Stimulated activated CD4-positive, alpha-beta T cell treated with anti-CD3 and anti-CD28 coated beads, Interleukin-12 subunit alpha, Interleukin-12 subunit beta, amount 100 ng/mL, for 24 hours (primary cell): ENCODE measurements around the gene OGFOD3.

Source experiments
- DNase-seq, 2 experiments: peaks; one replicate each; pipeline ENCODE4 v3.0.0-alpha.2; 2020; ENCODE audit warnings: low read depth in 2 of 2

The OGFOD3 gene

GRCh38 chr17:82406131-82406671, 12.2 kb downstream of the OGFOD3 start:
- no peak for DNase-seq

GRCh38 chr17:82405051-82405450, 13.3 kb downstream of the OGFOD3 start:
- DNase-seq: no peak

DNA sequence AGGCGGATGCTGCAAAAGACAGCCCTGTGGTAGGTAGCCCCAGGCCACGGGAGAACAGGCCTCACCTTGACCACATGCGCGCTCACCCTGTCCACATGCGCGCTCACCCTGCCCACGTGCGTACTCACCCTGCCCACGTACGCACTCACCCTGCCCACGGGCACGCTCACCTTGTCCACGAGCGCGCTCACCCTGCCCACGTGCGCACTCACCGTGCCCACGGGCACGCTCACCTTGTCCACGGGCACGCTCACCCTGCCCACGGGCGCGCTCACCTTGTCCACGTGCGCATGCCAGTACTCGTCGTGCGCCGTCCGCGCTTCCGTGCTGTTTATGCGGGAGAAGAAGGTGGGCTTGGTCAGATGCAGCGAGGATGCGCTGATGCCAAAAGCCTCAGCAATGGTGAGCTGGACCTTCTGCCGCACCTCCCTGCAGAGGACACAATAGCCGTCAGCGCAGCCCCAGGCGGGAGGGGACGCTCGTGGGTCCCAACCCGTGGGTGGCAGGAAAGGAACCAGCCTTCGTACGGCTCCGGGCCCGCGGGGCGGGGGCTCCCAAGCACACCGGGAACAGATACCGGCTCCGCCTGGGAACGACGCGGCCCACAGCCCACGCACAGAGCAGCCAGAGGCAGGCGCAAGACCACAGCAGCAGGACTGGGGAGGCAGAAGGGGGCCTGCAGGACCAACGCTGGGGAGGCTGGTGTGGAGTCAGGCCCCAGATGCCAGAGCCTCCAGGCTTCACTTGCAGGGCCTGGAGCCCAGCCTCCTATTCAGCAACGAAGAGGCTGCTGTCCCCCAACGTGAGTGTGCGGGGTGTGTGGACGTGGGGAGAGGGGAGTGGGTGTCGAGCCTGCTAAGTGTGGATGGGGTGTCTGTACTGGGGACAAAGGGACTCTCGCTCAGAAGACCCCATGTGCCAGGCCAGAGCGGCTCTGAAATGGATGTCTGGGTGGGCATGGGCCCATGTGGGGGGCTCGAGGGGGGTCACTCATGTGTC, 14.4 kb downstream of the OGFOD3 start:
- DNase-seq: no peak

GRCh38 chr17:82402865-82403264, 15.5 kb downstream of the OGFOD3 start:
- DNase-seq: no peak

GRCh38 chr17:82400830-82401229, 17.6 kb downstream of the OGFOD3 start:
- DNase-seq: peak; percentile 21 to 43

DNA sequence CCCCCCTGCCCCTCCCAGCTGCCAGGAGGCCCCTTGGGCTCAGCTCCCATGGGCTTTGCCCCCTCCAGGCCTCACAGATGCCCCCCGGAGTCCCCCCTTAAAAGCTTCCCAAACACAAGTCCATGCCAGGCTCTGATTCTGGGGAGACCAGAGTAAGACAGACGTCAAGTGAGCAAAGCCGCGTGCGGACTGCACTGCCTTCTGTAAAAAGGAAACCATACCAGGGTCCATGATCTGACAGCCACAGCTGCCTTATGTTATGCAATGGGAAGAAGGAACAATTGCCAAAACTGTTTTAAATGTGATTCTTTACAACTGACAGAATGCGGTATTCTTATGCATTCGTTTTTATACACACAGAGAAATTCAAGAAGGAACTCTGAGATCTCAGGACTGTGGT, 18.2 kb downstream of the OGFOD3 start:
- no peak for DNase-seq

DNA sequence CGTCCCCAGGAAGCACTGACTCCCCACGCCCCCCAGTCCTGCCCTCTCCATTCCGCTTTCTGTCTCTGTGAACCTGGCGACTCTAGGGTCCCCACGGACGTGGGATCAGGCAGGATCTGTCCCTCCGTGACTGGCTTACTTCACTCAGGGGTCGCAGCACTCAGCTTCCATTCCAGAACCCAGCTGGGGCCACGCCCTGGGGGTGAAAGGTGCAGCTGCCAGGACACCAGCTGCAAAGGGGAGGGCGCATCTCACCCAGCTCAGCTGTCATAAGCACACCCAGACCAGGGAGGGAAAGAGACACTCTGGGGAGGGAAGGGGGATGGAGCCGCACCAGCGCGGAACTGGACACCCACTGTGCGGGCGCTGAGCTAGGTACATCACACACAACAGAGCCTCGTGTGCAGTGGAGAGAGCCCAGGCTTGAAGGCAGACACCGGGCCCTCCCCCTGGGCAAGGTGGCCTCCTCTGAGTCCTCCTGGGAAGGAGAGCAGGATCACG, 18.7 kb downstream of the OGFOD3 start:
- no peak for DNase-seq

- DNase-seq: no peak
Observed at GRCh38 chr17:82399041-82399441, 19.3 kb downstream of the OGFOD3 start.

- no peak for DNase-seq
Observed at GRCh38 chr17:82397449-82398335, 20.7 kb downstream of the OGFOD3 start.

GRCh38 chr17:82396601-82397435, 21.6 kb downstream of the OGFOD3 start:
- no peak for DNase-seq

GRCh38 chr17:82394278-82394677, 24.1 kb downstream of the OGFOD3 start:
- no peak for DNase-seq

- DNase-seq: no peak
Observed at GRCh38 chr17:82392941-82393340, 25.4 kb downstream of the OGFOD3 start.

GRCh38 chr17:82392209-82392920, 26.0 kb downstream of the OGFOD3 start:
- DNase-seq: no peak

GRCh38 chr17:82391496-82392066, 26.8 kb downstream of the OGFOD3 start:
- DNase-seq: no peak

- no peak for DNase-seq
Observed at GRCh38 chr17:82390860-82391435, 27.4 kb downstream of the OGFOD3 start.

DNA sequence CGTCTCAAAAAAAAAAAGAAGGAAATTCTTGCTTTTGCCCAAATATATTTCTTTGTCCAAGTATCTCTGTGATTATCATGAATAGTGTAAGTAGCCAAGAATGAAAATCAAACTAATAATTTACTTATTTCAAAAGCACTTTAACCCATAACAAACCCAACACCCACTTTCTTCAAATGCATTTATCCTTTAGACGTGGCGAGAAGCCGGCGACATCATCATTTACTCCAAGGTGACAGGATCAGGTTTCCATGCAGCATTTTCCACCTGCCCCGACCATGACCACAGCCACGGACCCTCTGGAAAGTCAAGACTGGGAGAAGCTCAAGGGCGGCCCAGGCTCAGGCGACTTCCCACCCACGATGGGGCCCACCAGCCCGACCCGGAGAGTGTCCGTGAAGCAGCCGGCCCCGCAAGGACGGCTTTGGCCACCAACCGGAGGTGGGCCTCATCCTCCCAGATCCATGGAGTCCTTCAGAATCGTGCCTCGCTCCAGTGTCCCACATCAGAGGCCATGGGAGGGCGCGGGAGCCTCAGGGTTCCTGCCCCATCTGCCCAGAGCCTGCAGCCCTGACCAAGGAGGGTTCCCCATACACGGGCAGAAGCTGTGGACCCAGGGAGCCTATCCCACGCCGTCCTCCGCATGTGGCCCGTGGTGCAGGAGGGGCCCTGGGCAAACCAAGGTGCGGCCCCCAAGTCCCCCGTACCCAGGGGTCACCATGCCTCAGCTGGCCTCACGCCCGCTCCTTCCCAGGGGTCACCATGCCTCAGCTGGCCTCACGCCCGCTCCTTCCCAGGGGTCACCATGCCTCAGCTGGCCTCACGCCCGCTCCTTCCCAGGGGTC, 28.1 kb downstream of the OGFOD3 start:
- no peak for DNase-seq

- DNase-seq: no peak
Observed at GRCh38 chr17:82389379-82389778, 29.0 kb downstream of the OGFOD3 start.

- no peak for DNase-seq
Observed at GRCh38 chr17:82388922-82389283, 29.5 kb downstream of the OGFOD3 start.
